HEK293 (cell line): ENCODE measurements around the gene TRIM3.

ENCODE experiments used
- ZFP41 ChIP-seq: fragments of 450-650 bp; formaldehyde crosslinking; IDR thresholded peaks from 2 replicates; pipeline ENCODE4 v1.5.1; 2016; ENCODE audit warnings: missing biosample characterization, missing genetic modification characterization, borderline replicate concordance
- ZNF341 ChIP-seq: fragments of 450-650 bp; formaldehyde crosslinking; IDR thresholded peaks from 2 replicates; pipeline ENCODE4; 2016; ENCODE audit warnings: low read depth, missing biosample characterization, missing genetic modification characterization

- no peak for TF ChIP-seq ZNF341 (tag by site-specific recombination)
- TF ChIP-seq ZFP41 (tag by site-specific recombination), result no peak
These were observed 58.8 kb downstream of the TRIM3 start for GRCh38 chr11:6414874-6415328.
